ENCODE measurements around the gene FKBP15. TPM values are rescaled to one million over a fixed set of nuclear protein-coding genes. Genes with fewer than 3 reads are reported as not detected.

The FKBP15 gene
- total RNA-seq, 5 donors from 2014 or later (not counting 1 experiment from before 2014, with no cell fraction given): 22.2 to 31.8 (median 29.5) TPM

Other genes with a start within 250 kb of the FKBP15 start
- gene ZNF883, start 209.1 kb downstream of the FKBP15 start, total RNA-seq: 1 to 10 TPM in 2 of 5 donors, under 1 TPM in 2, not detected in 1; 0.73 to 1.4 (median 0.96) TPM
- gene ZFP37, start 164.6 kb downstream of the FKBP15 start, total RNA-seq: 1 to 10 TPM; 1.1 to 3.0 (median 2.1) TPM
- 1 to 10 TPM; 3.4 to 6.1 (median 4.0) TPM for gene SLC31A2, start 70.3 kb downstream of the FKBP15 start, total RNA-seq
- gene SLC31A1, start 267 bp upstream of the FKBP15 start, total RNA-seq: 1 to 10 TPM; 2.7 to 7.1 (median 4.2) TPM
- gene CDC26, start 54.3 kb upstream of the FKBP15 start, total RNA-seq: 10 to 100 TPM; 25.1 to 37.0 (median 34.7) TPM
- gene PRPF4, start 54.4 kb upstream of the FKBP15 start, total RNA-seq: 10 to 100 TPM; 16.6 to 24.4 (median 21.1) TPM
- gene RNF183, start 82.1 kb upstream of the FKBP15 start, total RNA-seq: under 1 TPM in 1 of 5 donors, not detected in 4; 0.73 TPM
- 1 to 10 TPM in 3 of 5 donors, under 1 TPM in 2; 0.23 to 1.6 (median 1.1) TPM for gene WDR31, start 119.0 kb upstream of the FKBP15 start, total RNA-seq
- under 1 TPM; 0.15 to 0.85 (median 0.26) TPM for gene BSPRY, start 128.3 kb upstream of the FKBP15 start, total RNA-seq
- 10 to 100 TPM; 15.2 to 34.6 (median 17.4) TPM for gene HDHD3, start 155.7 kb upstream of the FKBP15 start, total RNA-seq
- gene ALAD, start 180.0 kb upstream of the FKBP15 start, total RNA-seq: 10 to 100 TPM; 23.4 to 40.8 (median 35.2) TPM
- gene POLE3, start 189.4 kb upstream of the FKBP15 start, total RNA-seq: 10 to 100 TPM; 47.2 to 59.1 (median 50.6) TPM
- gene C9orf43, start 189.5 kb upstream of the FKBP15 start, total RNA-seq: 1 to 10 TPM in 1 of 5 donors, under 1 TPM in 4; 0.28 to 1.1 (median 0.82) TPM
- 10 to 100 TPM; 15.9 to 36.5 (median 24.9) TPM for gene RGS3, start 242.4 kb upstream of the FKBP15 start, total RNA-seq

Data from T-cell (primary cell).